ENCODE data around the gene MPG.

Gene MPG

GRCh38 chr16:69181-69580, 8.8 kb upstream of the MPG start:
- H3K9ac ChIP-seq, result no peak overlapping the region
- H2AFZ ChIP-seq (ENCODE audit: low read depth), result no peak overlapping the region
- H3K27me3 ChIP-seq (ENCODE audit: insufficient read depth, low read depth), result peaks cover 20% of the 10 kb centered on the region
- peaks cover 20% of the 10 kb centered on the region for H3K4me1 ChIP-seq (ENCODE audit: low read depth, poor library complexity, severe bottlenecking)
- no peak overlapping the region for H3K4me2 ChIP-seq
- no peak overlapping the region for H3K27ac ChIP-seq
- no peak for TF ChIP-seq CTCF (conservative IDR thresholded peaks at IDR 0.05; ENCODE audit: low read depth, low read length)
- H3K36me3 ChIP-seq (ENCODE audit: insufficient read depth), result no peaks in the 10 kb centered on the region
- H3K4me3 ChIP-seq (IDR thresholded peaks at IDR 0.05; ENCODE audit: insufficient read depth, low read depth, low read length), result no peak overlapping the region
- no peaks in the 10 kb centered on the region for H3K79me2 ChIP-seq (ENCODE audit: insufficient read depth, low read depth)
- H4K20me1 ChIP-seq (ENCODE audit: insufficient read depth), result no peaks in the 10 kb centered on the region

- Histone ChIP-seq H3K9ac (no peak overlapping the region), H3K27me3 (ENCODE audit: insufficient read depth, low read depth) (peaks cover 20% of the 10 kb centered on the region), H3K4me1 (ENCODE audit: low read depth, poor library complexity, severe bottlenecking) (peaks cover 17% of the 10 kb centered on the region), H2AFZ (ENCODE audit: low read depth) (no peak overlapping the region), H3K4me2 (no peak overlapping the region), H3K79me2 (ENCODE audit: insufficient read depth, low read depth) (no peaks in the 10 kb centered on the region), H3K27ac (no peak overlapping the region), H4K20me1 (ENCODE audit: insufficient read depth) (no peaks in the 10 kb centered on the region), H3K36me3 (ENCODE audit: insufficient read depth) (no peaks in the 10 kb centered on the region), H3K4me3 (IDR thresholded peaks at IDR 0.05; ENCODE audit: insufficient read depth, low read depth, low read length) (no peak overlapping the region)
- no peak for TF ChIP-seq CTCF (conservative IDR thresholded peaks at IDR 0.05; ENCODE audit: low read depth, low read length)
These were observed 6.8 kb upstream of the MPG start for GRCh38 chr16:71210-71539.

- H3K36me3 ChIP-seq (ENCODE audit: insufficient read depth), result no peaks in the 10 kb centered on the region
- no peak for TF ChIP-seq CTCF (conservative IDR thresholded peaks at IDR 0.05; ENCODE audit: low read depth, low read length)
- no peaks in the 10 kb centered on the region for H3K79me2 ChIP-seq (ENCODE audit: insufficient read depth, low read depth)
- H3K4me2 ChIP-seq, result peak overlapping the region; percentile 54; the same call in 1 of the 2 replicates
- H2AFZ ChIP-seq (ENCODE audit: low read depth), result no peak overlapping the region
- no peaks in the 10 kb centered on the region for H4K20me1 ChIP-seq (ENCODE audit: insufficient read depth)
- no peak overlapping the region for H3K9ac ChIP-seq
- H3K27me3 ChIP-seq (ENCODE audit: insufficient read depth, low read depth), result peaks cover 20% of the 10 kb centered on the region
- H3K4me1 ChIP-seq (ENCODE audit: low read depth, poor library complexity, severe bottlenecking), result peaks cover 23% of the 10 kb centered on the region
- H3K4me3 ChIP-seq (IDR thresholded peaks at IDR 0.05; ENCODE audit: insufficient read depth, low read depth, low read length), result no peak overlapping the region
- H3K27ac ChIP-seq, result no peak overlapping the region
These were observed 6.3 kb upstream of the MPG start for GRCh38 chr16:71540-72401.

- H3K4me2 ChIP-seq, result peak within 1 kb of the TSS; percentile 92
- no peak within 1 kb of the TSS for H3K9ac ChIP-seq
- no peak for TF ChIP-seq CTCF (conservative IDR thresholded peaks at IDR 0.05; ENCODE audit: low read depth, low read length)
- H3K27ac ChIP-seq, result no peak within 1 kb of the TSS
- no peaks in the 10 kb centered on the region for H4K20me1 ChIP-seq (ENCODE audit: insufficient read depth)
- peak within 1 kb of the TSS; percentile 31 for H2AFZ ChIP-seq (ENCODE audit: low read depth)
- no peak within 1 kb of the TSS for H3K4me3 ChIP-seq (IDR thresholded peaks at IDR 0.05; ENCODE audit: insufficient read depth, low read depth, low read length)
- no peaks in the 10 kb centered on the region for H3K36me3 ChIP-seq (ENCODE audit: insufficient read depth)
- peaks cover 33% of the 10 kb centered on the region for H3K4me1 ChIP-seq (ENCODE audit: low read depth, poor library complexity, severe bottlenecking)
- H3K79me2 ChIP-seq (ENCODE audit: insufficient read depth, low read depth), result no peaks in the 10 kb centered on the region
- H3K27me3 ChIP-seq (ENCODE audit: insufficient read depth, low read depth), result peaks cover 20% of the 10 kb centered on the region
These were observed 5.2 kb upstream of the MPG start, which contains the start of gene RHBDF1 for GRCh38 chr16:72561-73548. TSS of gene RHBDF1 (minus strand) at chr16:72631. CDS start at chr16:65015, 7,616 bp downstream.

Measured in KMS-11 (cell line).